ENCODE results near the gene PABPN1. TPM values are rescaled to one million over a fixed set of nuclear protein-coding genes. Genes with fewer than 3 reads are reported as not detected.
A peak's percentile ranks its signal among the peaks of the same experiment; 100 is the strongest.

The PABPN1 gene
- total RNA-seq, 2 donors from 2014 or later, result 26.0 to 36.1 TPM

DNA sequence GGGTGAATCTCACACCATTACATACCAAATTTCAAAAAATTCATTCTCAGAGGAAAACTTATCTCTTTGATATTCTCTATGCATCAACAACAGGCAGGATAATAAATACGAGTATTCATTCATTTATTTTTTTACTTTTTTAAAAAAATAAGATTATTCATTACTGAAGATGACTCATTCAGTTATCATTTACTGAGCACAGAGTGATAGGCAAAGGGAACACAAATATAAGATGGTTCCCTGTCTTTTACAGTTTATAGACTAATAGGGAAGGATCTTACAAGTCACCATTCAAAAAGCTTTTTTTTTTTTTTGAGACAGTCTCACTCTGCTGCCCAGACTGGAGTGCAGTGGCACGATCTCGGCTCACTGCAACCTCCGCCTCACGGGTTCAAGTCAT lies 5.0 kb upstream of the PABPN1 start:
- H3K27ac ChIP-seq, result no peak overlapping the region
- DNase-seq (ENCODE audit: low spot score), result no peak
- H3K4me1 ChIP-seq, result peaks cover 0 to 5% of the 10 kb centered on the region in 2 donors
- no peaks in the 10 kb centered on the region for H3K27me3 ChIP-seq
- H3K4me3 ChIP-seq, result no peak overlapping the region
- peaks cover 1% of the 10 kb centered on the region for H3K36me3 ChIP-seq
- TF ChIP-seq, protein P1, sequence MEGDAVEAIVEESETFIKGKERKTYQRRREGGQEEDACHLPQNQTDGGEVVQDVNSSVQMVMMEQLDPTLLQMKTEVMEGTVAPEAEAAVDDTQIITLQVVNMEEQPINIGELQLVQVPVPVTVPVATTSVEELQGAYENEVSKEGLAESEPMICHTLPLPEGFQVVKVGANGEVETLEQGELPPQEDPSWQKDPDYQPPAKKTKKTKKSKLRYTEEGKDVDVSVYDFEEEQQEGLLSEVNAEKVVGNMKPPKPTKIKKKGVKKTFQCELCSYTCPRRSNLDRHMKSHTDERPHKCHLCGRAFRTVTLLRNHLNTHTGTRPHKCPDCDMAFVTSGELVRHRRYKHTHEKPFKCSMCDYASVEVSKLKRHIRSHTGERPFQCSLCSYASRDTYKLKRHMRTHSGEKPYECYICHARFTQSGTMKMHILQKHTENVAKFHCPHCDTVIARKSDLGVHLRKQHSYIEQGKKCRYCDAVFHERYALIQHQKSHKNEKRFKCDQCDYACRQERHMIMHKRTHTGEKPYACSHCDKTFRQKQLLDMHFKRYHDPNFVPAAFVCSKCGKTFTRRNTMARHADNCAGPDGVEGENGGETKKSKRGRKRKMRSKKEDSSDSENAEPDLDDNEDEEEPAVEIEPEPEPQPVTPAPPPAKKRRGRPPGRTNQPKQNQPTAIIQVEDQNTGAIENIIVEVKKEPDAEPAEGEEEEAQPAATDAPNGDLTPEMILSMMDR (IDR thresholded peaks at IDR 0.05), result no peak
- no peaks in the 10 kb centered on the region for H3K9me3 ChIP-seq

DNA sequence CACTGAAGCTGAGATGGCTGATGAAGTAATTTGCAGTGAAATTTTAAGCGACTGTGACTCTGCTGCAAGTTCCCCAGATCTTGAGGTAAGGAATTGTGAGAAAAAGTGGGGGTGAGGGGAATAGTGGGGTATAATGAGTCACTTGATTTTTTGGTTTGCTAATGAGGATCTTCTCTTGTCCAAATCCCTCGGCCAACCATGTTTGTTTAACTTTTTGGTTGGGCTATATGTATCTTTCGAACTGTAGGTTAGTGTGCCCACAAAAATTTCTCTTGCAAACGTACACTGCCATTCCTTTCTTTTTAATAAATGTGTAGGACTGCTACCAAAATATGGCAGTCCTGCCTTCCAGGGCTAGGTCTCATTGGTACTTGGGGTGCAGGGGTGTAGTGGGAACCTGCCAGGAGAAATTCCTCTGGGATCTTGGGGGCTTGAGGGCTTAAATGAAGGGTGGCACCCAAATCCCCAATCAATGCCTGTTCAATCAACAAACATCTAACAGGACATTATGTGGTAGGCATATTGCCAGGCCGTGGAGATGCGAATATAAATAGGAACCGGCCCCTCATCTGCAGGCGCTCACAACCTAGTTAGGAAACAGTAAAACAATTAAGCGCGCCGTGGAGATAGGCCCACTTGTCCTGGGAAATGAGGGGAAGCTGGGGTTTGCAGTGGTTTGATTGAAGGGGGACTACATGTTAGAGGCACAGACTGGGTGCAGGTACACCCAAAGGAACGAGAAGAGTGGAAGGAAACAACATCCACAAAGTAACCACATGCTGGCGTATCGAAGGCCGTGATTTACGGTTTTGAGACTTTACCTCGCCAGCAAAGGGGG lies 1.3 kb upstream of the PABPN1 start:
- H3K9me3 ChIP-seq, result no peaks in the 10 kb centered on the region
- peak overlapping the region; percentile 85 to 89 for H3K27ac ChIP-seq
- TF ChIP-seq, protein P1 (IDR thresholded peaks at IDR 0.05), result no peak
- peak overlapping the region; percentile 15 to 92 for H3K4me3 ChIP-seq
- no peaks in the 10 kb centered on the region for H3K27me3 ChIP-seq
- H3K36me3 ChIP-seq, result peaks cover 24% of the 10 kb centered on the region
- H3K4me1 ChIP-seq, result peaks cover 0 to 29% of the 10 kb centered on the region in 2 donors
- peak; percentile 57 for DNase-seq (ENCODE audit: low spot score)

DNA sequence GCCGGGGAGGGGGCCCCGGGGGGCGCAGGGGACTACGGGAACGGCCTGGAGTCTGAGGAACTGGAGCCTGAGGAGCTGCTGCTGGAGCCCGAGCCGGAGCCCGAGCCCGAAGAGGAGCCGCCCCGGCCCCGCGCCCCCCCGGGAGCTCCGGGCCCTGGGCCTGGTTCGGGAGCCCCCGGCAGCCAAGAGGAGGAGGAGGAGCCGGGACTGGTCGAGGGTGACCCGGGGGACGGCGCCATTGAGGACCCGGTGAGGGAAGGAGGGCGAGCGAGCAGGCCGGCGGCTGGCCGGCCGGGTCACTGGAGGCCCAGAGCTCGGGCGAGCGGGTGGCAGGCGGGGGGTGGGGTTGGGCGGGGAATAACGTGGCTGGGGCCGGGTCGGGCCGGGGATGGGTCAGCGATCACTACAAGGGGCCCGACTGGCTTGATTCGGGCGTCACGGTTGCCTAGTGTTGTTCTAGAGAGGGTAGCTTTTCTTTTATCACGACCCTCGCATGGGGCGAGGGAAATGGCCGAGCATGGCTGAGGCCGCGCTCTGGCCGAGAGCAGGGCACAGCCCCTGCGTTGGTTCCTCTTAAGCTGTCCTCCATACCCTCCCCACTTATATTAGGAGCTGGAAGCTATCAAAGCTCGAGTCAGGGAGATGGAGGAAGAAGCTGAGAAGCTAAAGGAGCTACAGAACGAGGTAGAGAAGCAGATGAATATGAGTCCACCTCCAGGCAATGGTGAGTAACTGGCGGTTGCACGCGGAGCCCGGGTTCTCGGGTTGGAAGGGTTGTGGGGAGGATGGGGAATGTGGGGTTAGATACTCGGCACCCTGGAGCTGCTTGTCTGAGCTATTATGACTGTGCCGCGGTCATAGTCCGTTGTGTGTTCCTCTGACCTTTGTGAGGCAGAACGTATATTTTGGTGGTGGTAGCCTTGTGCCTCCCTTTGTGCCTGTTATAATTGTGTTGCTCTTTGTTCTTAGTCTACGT lies 603 bp downstream of the PABPN1 start:
- Histone ChIP-seq H3K4me3 (peak overlapping the region; percentile 74 to 92), H3K4me1 (peaks cover 0 to 29% of the 10 kb centered on the region in 2 donors), H3K9me3 (no peaks in the 10 kb centered on the region), H3K27ac (peak overlapping the region; percentile 86 to 97), H3K27me3 (no peaks in the 10 kb centered on the region), H3K36me3 (peaks cover 34% of the 10 kb centered on the region)
- DNase-seq (ENCODE audit: low spot score), result peak; percentile 58
- TF ChIP-seq, protein P1 (IDR thresholded peaks at IDR 0.05), result no peak

DNA sequence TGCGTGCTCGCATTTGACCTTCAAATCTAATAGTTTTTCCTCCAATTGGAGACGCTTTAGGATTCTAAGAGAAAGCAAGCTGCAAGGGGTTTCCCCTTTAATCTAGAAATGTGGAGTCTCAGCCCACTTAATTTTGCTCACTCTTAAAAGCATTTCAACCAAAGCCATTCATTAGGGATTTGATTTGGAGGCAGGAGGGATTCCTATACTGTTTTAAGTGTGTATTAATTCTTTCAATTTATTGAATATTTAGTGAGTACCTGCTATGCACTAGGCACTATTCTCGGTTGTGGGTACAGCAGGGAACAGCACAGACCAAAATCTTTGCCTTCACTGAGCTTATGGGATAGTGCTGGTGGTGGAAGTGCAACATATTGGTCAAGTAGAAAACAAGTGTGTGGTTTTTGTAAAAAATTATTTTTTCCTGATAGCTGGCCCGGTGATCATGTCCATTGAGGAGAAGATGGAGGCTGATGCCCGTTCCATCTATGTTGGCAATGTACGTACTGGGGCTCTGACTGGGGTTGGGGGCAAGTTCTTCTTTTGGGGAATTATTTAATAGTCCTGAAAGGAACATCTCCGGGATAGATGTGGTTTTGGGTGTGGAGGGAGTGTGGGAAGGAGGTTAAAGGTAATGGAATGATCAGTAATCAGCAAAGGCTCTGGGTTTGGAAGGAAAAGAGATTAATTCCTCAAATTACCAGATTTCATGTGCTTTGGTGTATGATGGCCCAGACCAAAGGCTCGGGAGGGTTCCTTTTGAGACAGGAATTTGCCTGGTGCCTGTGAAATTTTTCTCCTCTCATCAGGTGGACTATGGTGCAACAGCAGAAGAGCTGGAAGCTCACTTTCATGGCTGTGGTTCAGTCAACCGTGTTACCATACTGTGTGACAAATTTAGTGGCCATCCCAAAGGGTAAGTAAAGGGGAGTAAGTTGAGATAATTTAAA lies 1.6 kb downstream of the PABPN1 start:
- Histone ChIP-seq H3K9me3 (no peaks in the 10 kb centered on the region), H3K36me3 (peaks cover 34% of the 10 kb centered on the region), H3K4me1 (peaks cover 0 to 29% of the 10 kb centered on the region in 2 donors), H3K27ac (peak overlapping the region; percentile 86 to 97), H3K4me3 (peak overlapping the region; percentile 74 to 92), H3K27me3 (no peaks in the 10 kb centered on the region)
- TF ChIP-seq, protein P1 (IDR thresholded peaks at IDR 0.05), result no peak
- DNase-seq (ENCODE audit: low spot score), result peak; percentile 23

All from right atrium auricular region (tissue), 2 donors.